Neural progenitor cell (in vitro differentiated cells): ENCODE data around the gene ECHDC1.

Source experiments
- EZH2 ChIP-seq: fragments of 200-600 bp; sonication (generic); IDR thresholded peaks from 2 replicates; pipeline ENCODE4 v1.6.1; 2017; ENCODE audit warnings: antibody characterized with exemption, mild to moderate bottlenecking, moderate library complexity
- EZH2phosphoT487 ChIP-seq: fragments of 200-600 bp; sonication (generic); IDR thresholded peaks from 2 replicates; pipeline ENCODE4 v1.6.1; 2017; ENCODE audit warnings: antibody characterized with exemption
- TF ChIP-seq, protein P1 (sequence below): fragments of 200-600 bp; sonication (generic); IDR thresholded peaks from 2 replicates; pipeline ENCODE4 v1.5.1; 2017; ENCODE audit warnings: antibody characterized with exemption, mild to moderate bottlenecking

DNA sequence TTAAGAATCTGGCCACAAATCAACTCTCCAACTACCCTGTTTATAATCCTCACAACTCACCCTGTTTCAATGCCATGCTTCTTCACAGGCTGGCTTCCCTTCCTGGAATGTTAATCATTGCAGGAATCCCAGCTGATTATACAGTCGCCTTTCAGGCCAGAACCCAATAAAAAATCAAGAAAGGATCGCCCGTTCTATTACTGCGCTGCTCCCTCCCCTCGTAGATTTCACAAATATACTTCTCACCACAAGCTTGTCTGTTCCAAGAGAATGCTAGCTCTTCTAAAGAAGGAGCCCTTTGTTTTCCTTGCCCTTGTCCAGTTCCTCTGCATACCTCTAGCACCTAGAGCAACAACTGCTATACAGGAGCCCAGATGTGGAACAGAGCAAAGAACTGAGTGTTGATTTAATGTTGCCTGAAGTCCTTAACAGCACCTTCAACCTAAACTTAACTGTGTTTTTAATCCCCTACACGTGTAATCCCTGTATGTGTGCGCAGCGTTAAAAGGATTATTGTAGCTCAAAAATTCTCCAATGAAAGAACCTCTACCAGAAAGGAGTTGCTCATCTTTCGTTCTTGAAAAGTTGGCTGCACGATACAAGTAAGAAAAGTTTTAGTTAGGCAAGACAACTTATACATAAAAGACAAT, 988 bp downstream of the ECHDC1 start:
- TF ChIP-seq EZH2 = no peak
- TF ChIP-seq, protein P1, sequence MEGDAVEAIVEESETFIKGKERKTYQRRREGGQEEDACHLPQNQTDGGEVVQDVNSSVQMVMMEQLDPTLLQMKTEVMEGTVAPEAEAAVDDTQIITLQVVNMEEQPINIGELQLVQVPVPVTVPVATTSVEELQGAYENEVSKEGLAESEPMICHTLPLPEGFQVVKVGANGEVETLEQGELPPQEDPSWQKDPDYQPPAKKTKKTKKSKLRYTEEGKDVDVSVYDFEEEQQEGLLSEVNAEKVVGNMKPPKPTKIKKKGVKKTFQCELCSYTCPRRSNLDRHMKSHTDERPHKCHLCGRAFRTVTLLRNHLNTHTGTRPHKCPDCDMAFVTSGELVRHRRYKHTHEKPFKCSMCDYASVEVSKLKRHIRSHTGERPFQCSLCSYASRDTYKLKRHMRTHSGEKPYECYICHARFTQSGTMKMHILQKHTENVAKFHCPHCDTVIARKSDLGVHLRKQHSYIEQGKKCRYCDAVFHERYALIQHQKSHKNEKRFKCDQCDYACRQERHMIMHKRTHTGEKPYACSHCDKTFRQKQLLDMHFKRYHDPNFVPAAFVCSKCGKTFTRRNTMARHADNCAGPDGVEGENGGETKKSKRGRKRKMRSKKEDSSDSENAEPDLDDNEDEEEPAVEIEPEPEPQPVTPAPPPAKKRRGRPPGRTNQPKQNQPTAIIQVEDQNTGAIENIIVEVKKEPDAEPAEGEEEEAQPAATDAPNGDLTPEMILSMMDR = no peak
- no peak for TF ChIP-seq EZH2phosphoT487
